Kidney epithelial cell (primary cell): Measurements from ENCODE around the gene S1PR3. TPM values are rescaled to one million over a fixed set of nuclear protein-coding genes. Genes with fewer than 3 reads are reported as not detected.

Experiments used
- DNase-seq: peaks from one replicate; pipeline ENCODE4 v3.0.0-alpha.2; 2010; ENCODE audit warnings: low read depth
- H3K27me3 ChIP-seq: 2 replicates; pipeline ENCODE4 v1.6.0; 2011; ENCODE audit warnings: low read length; ENCODE audit not compliant: control insufficient read depth, insufficient read depth
- H3K36me3 ChIP-seq: 2 replicates; pipeline ENCODE4 v1.5.1; 2011; ENCODE audit warnings: low read length; ENCODE audit not compliant: control insufficient read depth, insufficient read depth
- H3K4me3 ChIP-seq: 2 replicates; pipeline ENCODE4 v1.5.1; 2011; ENCODE audit warnings: low read depth, mild to moderate bottlenecking, control low read depth, low read length
- total RNA-seq: library from RNA; depleted of rRNA; stranded (reverse); fragments of >200 nt; gene quantifications from 2 replicates; pipeline ENCODE4 v1.2.3, GENCODE V29; 2015
- TF ChIP-seq, protein P1 (sequence below): IDR thresholded peaks from 2 replicates; pipeline ENCODE4 v1.5.1; 2011; ENCODE audit warnings: mild to moderate bottlenecking, moderate library complexity, low read length, control low read depth, inconsistent platforms; ENCODE audit not compliant: insufficient read depth, poor library complexity, severe bottlenecking

S1PR3 gene
- total RNA-seq, 1 donor from 2014 or later, result 1.9 TPM

DNA sequence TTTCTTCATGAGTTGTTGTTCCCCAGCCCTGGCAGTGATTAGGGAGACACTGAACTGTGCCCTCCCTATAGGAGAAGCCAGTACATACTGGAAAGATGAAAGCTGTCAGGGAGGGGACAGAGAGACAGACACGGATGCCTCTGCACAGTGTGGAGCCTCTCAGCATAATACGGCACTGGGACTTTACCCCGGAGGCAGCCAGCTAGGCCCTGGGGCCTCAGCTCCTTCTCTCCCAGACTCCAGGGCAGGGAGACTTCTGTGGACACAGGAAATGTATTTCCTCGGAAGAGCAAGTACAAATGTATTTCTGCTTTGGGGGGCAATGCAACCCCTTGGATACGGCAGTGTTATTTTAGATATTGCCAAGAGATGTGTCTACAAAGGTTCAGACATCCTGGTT, 62.0 kb downstream of the S1PR3 start:
- H3K36me3 ChIP-seq, result no peaks in the 10 kb centered on the region
- H3K4me3 ChIP-seq, result no peak overlapping the region
- DNase-seq, result no peak
- TF ChIP-seq, protein P1, sequence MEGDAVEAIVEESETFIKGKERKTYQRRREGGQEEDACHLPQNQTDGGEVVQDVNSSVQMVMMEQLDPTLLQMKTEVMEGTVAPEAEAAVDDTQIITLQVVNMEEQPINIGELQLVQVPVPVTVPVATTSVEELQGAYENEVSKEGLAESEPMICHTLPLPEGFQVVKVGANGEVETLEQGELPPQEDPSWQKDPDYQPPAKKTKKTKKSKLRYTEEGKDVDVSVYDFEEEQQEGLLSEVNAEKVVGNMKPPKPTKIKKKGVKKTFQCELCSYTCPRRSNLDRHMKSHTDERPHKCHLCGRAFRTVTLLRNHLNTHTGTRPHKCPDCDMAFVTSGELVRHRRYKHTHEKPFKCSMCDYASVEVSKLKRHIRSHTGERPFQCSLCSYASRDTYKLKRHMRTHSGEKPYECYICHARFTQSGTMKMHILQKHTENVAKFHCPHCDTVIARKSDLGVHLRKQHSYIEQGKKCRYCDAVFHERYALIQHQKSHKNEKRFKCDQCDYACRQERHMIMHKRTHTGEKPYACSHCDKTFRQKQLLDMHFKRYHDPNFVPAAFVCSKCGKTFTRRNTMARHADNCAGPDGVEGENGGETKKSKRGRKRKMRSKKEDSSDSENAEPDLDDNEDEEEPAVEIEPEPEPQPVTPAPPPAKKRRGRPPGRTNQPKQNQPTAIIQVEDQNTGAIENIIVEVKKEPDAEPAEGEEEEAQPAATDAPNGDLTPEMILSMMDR, result no peak
- H3K27me3 ChIP-seq, result no peaks in the 10 kb centered on the region

Other genes starting within 250 kb of the S1PR3 start
- gene SHC3, start 187.3 kb downstream of the S1PR3 start, total RNA-seq, result 2.9 and 5.1 TPM in 2 replicates